Immature natural killer cell (primary cell): Measurements from ENCODE around the gene SASH3. TPM values are rescaled to one million over a fixed set of nuclear protein-coding genes. Genes with fewer than 3 reads are reported as not detected.
A peak's percentile ranks its signal among the peaks of the same experiment; 100 is the strongest.

Source experiments
- DNase-seq, 3 donors: peaks; one replicate each; pipeline ENCODE4 v3.0.0; 2022; ENCODE audit warnings: mixed read lengths in 1 of 3
- H3K27ac Mint-ChIP-seq, 6 donors: one replicate each; pipeline ENCODE4 v1.8.0; 2020; ENCODE audit warnings: mixed read lengths in 6 of 6, mild to moderate bottlenecking in 5 of 6, inconsistent platforms in 4 of 6, moderate library complexity in 3 of 6
- H3K27me3 Mint-ChIP-seq, 3 donors: one replicate each; pipeline ENCODE4 v1.8.0; 2020 to 2021; ENCODE audit warnings: low read depth in 3 of 3, mild to moderate bottlenecking in 3 of 3, mixed read lengths in 3 of 3, moderate library complexity in 3 of 3, inconsistent platforms in 1 of 3
- H3K36me3 Mint-ChIP-seq, 3 donors: one replicate each; pipeline ENCODE4 v1.8.0; 2020; ENCODE audit warnings: mixed read lengths in 3 of 3, inconsistent platforms in 2 of 3, mild to moderate bottlenecking in 2 of 3
- H3K4me1 Mint-ChIP-seq, 2 donors: one replicate each; pipeline ENCODE4 v1.8.0; 2020; ENCODE audit warnings: inconsistent platforms in 2 of 2, mild to moderate bottlenecking in 2 of 2, mixed read lengths in 2 of 2, moderate library complexity in 1 of 2
- H3K4me3 Mint-ChIP-seq, 5 donors: one replicate each; pipeline ENCODE4 v1.8.0; 2020; ENCODE audit warnings: mild to moderate bottlenecking in 5 of 5, mixed read lengths in 5 of 5, inconsistent platforms in 3 of 5, moderate library complexity in 3 of 5
- H3K9me3 Mint-ChIP-seq, 6 donors: one replicate each; pipeline ENCODE4 v1.8.0; 2020; ENCODE audit warnings: mild to moderate bottlenecking in 6 of 6, mixed read lengths in 6 of 6, inconsistent platforms in 4 of 6, moderate library complexity in 3 of 6
- polyA plus RNA-seq, 3 donors: library from polyadenylated mRNA; unstranded; fragments of 300-500 nt; fragmentation: Illumina TruSeq; gene quantifications; one replicate each; pipeline ENCODE4 v1.2.3, GENCODE V29; 2021

SASH3 gene
- polyA plus RNA-seq, 3 donors from 2014 or later = 254 to 569 (median 270) TPM

DNA sequence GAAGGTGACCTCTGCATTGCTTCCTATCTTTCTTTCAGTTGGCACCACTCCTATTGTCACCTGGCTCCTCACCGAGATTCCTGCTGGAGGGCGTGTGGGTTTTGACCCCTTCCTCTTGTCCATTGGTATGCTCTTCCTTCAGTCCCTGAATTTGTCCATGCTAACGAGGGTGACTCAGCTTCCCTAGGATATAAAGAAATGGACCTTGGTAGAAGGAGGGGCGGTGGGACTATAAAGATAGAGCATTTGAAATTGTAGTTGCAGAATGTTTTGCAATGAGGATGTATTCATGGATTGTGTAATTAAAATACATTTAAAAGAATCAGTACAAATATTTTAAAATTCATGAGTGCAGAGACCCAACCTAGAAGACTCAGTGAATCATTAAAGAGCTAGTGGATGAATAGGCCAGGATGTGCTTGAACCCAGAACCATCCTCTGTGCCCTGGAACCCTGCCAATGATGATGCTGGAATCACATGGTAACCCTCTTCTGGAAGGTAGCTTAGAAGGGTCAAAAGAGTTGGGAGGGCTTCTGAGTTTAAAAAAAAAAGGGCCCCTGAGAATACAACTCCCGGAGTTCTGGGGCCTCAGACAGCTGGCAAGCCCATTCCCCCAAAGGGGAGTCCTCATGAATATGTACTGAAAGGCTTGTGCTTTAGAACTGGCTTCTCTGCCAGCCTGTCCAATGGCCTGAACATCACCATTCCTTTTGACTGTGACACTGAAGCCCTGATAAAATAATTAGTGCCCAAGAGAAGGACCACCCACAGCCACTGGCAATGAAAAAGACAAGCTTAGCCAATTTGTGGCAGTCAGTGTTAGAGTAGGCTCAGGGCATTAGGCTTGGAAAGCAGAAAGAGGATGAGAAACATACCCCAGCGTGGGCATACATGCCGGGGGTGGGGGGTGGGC lies 32.9 kb upstream of the SASH3 start:
- no peak for DNase-seq
- Mint-ChIP-seq H3K36me3 (no peaks in the 10 kb centered on the region), H3K27me3 (peaks cover 3 to 9% (median 6%) of the 10 kb centered on the region in 3 donors), H3K4me1 (peaks cover 35 to 51% of the 10 kb centered on the region in 2 donors), H3K9me3 (no peaks in the 10 kb centered on the region), H3K4me3 (no peak overlapping the region), H3K27ac (no peak overlapping the region)

DNA sequence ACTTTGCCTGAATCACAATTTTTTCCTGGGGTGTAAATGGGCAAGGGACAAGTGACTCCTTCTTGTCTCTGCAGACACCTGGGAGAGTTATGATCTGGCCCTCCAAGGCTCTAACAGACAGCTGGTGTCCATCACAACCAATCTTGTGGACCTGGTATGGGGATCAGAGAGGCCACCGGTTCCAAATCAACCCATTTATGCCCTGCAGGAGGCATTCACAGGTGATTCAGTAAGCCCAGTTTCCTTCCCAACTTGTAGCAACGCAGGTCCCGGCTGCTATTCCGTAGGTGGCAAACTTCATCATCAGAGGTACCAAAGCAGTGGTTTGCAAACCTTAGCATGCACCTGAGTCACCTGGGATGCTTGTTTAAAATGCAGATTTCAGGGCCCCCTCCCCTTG lies 32.2 kb upstream of the SASH3 start:
- no peaks in the 10 kb centered on the region for H3K36me3 Mint-ChIP-seq
- H3K4me3 Mint-ChIP-seq = no peak overlapping the region
- no peaks in the 10 kb centered on the region for H3K9me3 Mint-ChIP-seq
- H3K4me1 Mint-ChIP-seq = peaks cover 33 to 49% of the 10 kb centered on the region in 2 donors
- H3K27me3 Mint-ChIP-seq = peaks cover 3 to 9% (median 4%) of the 10 kb centered on the region in 3 donors
- peak overlapping the region in 1 of 6 donors; percentile 27 for H3K27ac Mint-ChIP-seq
- no peak for DNase-seq

DNA sequence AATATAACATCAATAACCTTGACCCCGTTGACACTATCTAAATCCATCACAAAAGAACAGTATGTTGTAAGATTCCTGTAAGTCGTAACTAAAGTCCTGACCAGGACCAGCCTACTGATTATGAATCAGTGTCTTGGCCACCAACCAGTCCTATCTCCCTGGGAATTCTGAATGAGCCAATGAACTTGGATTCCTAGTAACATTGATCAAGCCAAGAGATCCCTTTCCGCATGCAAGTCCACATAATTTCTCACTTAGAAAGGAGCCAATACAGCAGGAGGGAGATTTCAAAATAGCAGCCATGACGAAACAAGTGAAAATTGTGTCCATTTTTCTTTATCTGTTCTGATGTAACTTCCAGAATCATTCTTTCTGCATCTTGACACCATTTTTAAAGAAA lies 31.4 kb upstream of the SASH3 start:
- H3K4me1 Mint-ChIP-seq = peaks cover 28 to 47% of the 10 kb centered on the region in 2 donors
- H3K9me3 Mint-ChIP-seq = no peaks in the 10 kb centered on the region
- peaks cover 0 to 7% (median 3%) of the 10 kb centered on the region in 3 donors for H3K27me3 Mint-ChIP-seq
- H3K4me3 Mint-ChIP-seq = no peak overlapping the region
- no peak overlapping the region for H3K27ac Mint-ChIP-seq
- DNase-seq = no peak
- H3K36me3 Mint-ChIP-seq = no peaks in the 10 kb centered on the region

- Mint-ChIP-seq H3K4me3 (no peak overlapping the region), H3K9me3 (no peaks in the 10 kb centered on the region), H3K27ac (no peak overlapping the region), H3K4me1 (peaks cover 25 to 47% of the 10 kb centered on the region in 2 donors), H3K27me3 (peaks cover 0 to 3% (median 2%) of the 10 kb centered on the region in 3 donors), H3K36me3 (no peaks in the 10 kb centered on the region)
- no peak for DNase-seq
Observed at GRCh38 chrX:129749069-129749468, 30.7 kb upstream of the SASH3 start.

GRCh38 chrX:129750971-129751370 lies 28.8 kb upstream of the SASH3 start:
- Mint-ChIP-seq H3K4me3 (no peak overlapping the region), H3K27ac (no peak overlapping the region), H3K27me3 (no peaks in the 10 kb centered on the region), H3K9me3 (no peaks in the 10 kb centered on the region), H3K36me3 (no peaks in the 10 kb centered on the region), H3K4me1 (peaks cover 32 to 47% of the 10 kb centered on the region in 2 donors)
- no peak for DNase-seq

DNA sequence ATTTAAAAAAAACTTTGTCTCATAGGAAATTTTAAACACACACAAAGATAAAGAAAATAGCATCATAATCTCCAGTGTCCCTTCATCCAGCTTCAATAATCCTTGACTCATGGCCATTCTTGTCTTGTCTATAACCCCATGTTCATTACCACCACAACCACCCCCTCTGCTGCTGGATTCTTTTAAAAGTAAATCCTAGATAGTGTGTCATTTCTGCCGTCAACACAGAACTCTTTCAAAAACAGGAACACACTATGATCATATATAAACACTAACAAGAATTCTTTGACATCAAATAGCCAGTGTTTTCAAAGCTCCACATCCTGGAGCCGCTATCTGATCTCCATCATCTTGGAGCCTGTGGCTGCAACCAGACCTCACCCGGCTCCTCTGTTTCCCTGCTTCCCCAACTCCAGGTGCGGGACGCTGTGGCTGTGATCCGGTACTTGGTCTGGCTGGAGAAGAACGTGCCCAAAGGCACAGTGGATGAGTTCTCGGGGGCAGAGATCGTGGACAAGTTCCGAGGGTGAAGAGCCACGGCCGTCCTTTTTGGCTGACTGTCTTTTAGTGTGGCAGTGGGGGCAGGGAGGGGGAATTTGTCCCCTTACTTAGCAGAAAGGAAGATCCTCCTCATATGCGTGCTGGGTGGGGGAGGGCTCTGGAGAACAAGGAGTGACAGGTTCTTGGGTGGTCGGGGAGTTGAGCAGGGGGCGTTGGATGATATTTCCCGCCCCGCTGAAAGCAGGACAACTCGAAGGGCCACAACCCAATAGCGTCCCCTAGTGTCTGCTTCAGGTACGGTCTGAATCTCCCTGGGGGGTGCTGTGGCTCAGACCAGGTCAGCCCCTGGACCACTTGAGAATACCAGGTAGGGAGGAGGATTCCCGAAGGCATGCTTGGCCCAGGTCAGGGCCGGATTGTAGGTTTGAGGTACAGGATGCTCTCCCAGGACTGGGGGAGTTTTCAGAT lies 25.4 kb upstream of the SASH3 start:
- H3K4me1 Mint-ChIP-seq = peaks cover 64 to 77% of the 10 kb centered on the region in 2 donors
- H3K9me3 Mint-ChIP-seq = no peaks in the 10 kb centered on the region
- peak overlapping the region; percentile 25 to 70 (median 48) for H3K4me3 Mint-ChIP-seq
- peaks cover 0 to 3% (median 0%) of the 10 kb centered on the region in 3 donors for H3K27me3 Mint-ChIP-seq
- peak overlapping the region; percentile 66 to 90 (median 78) for H3K27ac Mint-ChIP-seq
- DNase-seq = no peak
- H3K36me3 Mint-ChIP-seq = no peaks in the 10 kb centered on the region

- H3K4me3 Mint-ChIP-seq = peak overlapping the region; percentile 75 to 82 (median 77)
- no peaks in the 10 kb centered on the region for H3K9me3 Mint-ChIP-seq
- peak overlapping the region; percentile 86 to 91 (median 90) for H3K27ac Mint-ChIP-seq
- DNase-seq = peak in 2 of 3 donors; percentile 43 to 52
- no peaks in the 10 kb centered on the region for H3K36me3 Mint-ChIP-seq
- H3K4me1 Mint-ChIP-seq = peaks cover 80 to 90% of the 10 kb centered on the region in 2 donors
- H3K27me3 Mint-ChIP-seq = peaks cover 0 to 4% (median 3%) of the 10 kb centered on the region in 3 donors
Observed at GRCh38 chrX:129755779-129756650, 23.7 kb upstream of the SASH3 start.

- peaks cover 73% of the 10 kb centered on the region in 2 donors for H3K4me1 Mint-ChIP-seq
- peak overlapping the region; percentile 85 to 94 (median 91) for H3K27ac Mint-ChIP-seq
- DNase-seq = peak; percentile 70 to 77 (median 76)
- peaks cover 0 to 5% (median 4%) of the 10 kb centered on the region in 3 donors for H3K27me3 Mint-ChIP-seq
- peak overlapping the region; percentile 63 to 76 (median 72) for H3K4me3 Mint-ChIP-seq
- H3K36me3 Mint-ChIP-seq = no peaks in the 10 kb centered on the region
- H3K9me3 Mint-ChIP-seq = no peaks in the 10 kb centered on the region
Observed at GRCh38 chrX:129759576-129760061, 20.1 kb upstream of the SASH3 start.

DNA sequence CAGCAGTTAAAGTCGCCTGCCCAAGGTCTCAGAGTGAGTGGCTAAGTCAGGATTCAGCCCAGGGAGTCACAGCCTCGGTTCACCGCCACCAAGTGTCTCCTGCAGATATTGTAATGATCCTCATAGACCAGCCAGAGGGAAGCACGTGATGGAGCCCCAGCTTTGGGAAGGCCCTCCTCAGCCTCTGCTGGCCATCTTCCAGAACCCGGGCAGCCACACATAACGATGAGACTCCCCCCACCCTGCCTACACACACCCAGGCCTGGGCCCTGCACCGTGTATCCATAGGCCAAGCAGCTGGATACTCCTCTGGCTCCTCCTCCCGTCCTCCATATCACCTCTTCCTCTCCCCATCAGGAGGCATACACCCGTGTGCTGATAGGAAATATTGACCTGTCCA lies 19.6 kb upstream of the SASH3 start:
- Mint-ChIP-seq H3K36me3 (no peaks in the 10 kb centered on the region), H3K27ac (peak overlapping the region; percentile 85 to 94 (median 91)), H3K27me3 (peaks cover 0 to 5% (median 4%) of the 10 kb centered on the region in 3 donors), H3K4me1 (peaks cover 67% of the 10 kb centered on the region in 2 donors), H3K4me3 (peak overlapping the region; percentile 63 to 76 (median 72)), H3K9me3 (no peaks in the 10 kb centered on the region)
- DNase-seq = no peak

DNA sequence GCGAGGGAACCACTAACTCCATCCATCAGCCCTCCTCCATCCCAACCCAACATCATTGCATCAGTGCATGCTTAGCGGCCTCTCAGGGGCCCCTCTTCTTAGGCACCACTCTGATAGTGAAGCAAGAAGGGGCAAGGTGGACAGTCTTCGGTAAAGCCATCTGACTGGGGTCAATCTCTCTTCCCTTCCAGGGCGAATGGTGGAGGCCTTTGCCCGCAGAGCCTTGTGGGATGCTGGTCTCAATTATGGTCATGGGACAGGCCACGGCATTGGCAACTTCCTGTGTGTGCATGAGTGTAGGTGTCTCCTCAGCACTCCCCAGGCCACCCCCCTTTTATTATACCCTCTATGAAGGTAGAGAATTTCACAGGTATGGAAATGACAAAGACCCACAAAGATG lies 18.8 kb upstream of the SASH3 start:
- no peak for DNase-seq
- peak overlapping the region in 1 of 5 donors; percentile 15 for H3K4me3 Mint-ChIP-seq
- H3K36me3 Mint-ChIP-seq = no peaks in the 10 kb centered on the region
- H3K27me3 Mint-ChIP-seq = peaks cover 0 to 5% (median 4%) of the 10 kb centered on the region in 3 donors
- H3K4me1 Mint-ChIP-seq = peaks cover 60 to 62% of the 10 kb centered on the region in 2 donors
- H3K27ac Mint-ChIP-seq = peak overlapping the region in 4 of 6 donors; percentile 36 to 91 (median 81)
- no peaks in the 10 kb centered on the region for H3K9me3 Mint-ChIP-seq

- Mint-ChIP-seq H3K36me3 (no peaks in the 10 kb centered on the region), H3K4me1 (peaks cover 56 to 61% of the 10 kb centered on the region in 2 donors), H3K27me3 (peaks cover 0 to 5% (median 4%) of the 10 kb centered on the region in 3 donors), H3K4me3 (peak overlapping the region in 1 of 5 donors; percentile 55), H3K27ac (peak overlapping the region in 1 of 6 donors; percentile 67), H3K9me3 (no peaks in the 10 kb centered on the region)
- DNase-seq = no peak
Observed at GRCh38 chrX:129761596-129761995, 18.2 kb upstream of the SASH3 start.

DNA sequence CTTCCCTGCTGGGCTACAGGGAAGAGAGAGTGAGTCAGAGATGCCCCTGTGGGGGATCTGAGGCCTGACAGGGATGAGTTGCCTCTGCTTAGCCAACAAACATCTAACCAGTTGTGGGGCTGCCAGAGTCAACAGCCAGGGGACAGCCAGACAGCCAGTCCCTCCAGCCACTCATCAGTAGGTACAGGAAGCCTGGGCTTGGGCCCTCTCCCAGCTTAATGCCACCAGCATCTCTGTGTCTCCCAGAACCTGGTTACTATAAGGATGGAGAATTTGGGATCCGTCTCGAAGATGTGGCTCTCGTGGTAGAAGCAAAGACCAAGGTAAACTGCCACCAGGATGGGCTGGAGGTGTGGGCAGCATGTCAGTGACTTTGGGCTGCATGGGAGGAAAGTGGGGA lies 17.3 kb upstream of the SASH3 start:
- Mint-ChIP-seq H3K4me3 (no peak overlapping the region), H3K27ac (no peak overlapping the region), H3K4me1 (peaks cover 52 to 61% of the 10 kb centered on the region in 2 donors), H3K27me3 (peaks cover 0 to 5% (median 4%) of the 10 kb centered on the region in 3 donors), H3K36me3 (no peaks in the 10 kb centered on the region), H3K9me3 (no peaks in the 10 kb centered on the region)
- no peak for DNase-seq
